Left cardiac atrium (tissue), 4 donors: ENCODE measurements around the gene SERPINA5. TPM values are rescaled to one million over a fixed set of nuclear protein-coding genes. Genes with fewer than 3 reads are reported as not detected.
"Not testable (repeated sequence)": the region's sequence is repeated elsewhere in the genome, so short reads cannot be mapped to it uniquely, and the experiment has no call there.

Experiments
- ATAC-seq, 2 donors: fragments of 200-7000 bp; cut with Tn5 transposase; one replicate each; pipeline ENCODE4 v1.9.1; 2020; ENCODE audit warnings: mild to moderate bottlenecking in 2 of 2, moderate library complexity in 2 of 2
- DNase-seq: peaks from one replicate; pipeline ENCODE4 v3.0.0-alpha.2; 2020
- intact Hi-C, 2 donors: fragments of 100-400 bp; cut with DNase I; formaldehyde crosslinking; loops; one replicate each; pipeline versions ENCODE4 v1.14.1 to v1.15.1; 2022 to 2023
- total RNA-seq, 2 donors: library from RNA; stranded (reverse); fragmentation: NEBNext Ultra II Directional; extraction: Animal tissue kit (Norgen Biotek cat#: 25700); gene quantifications; one replicate each; pipeline ENCODE4 v1.2.1, GENCODE V29; 2021
- donor health status: DM: no; HTN: yes; CAD: no.
- donor health status: DM: no; HTN: yes; CAD: no; lungs with severe emphysema.
- donor health status: DM: yes; HTN: yes; CAD: no.
- donor health status: Dilated cardiomyopathy.

The SERPINA5 gene
- total RNA-seq, 2 donors from 2014 or later, result 9.3 to 13.8 TPM

DNA sequence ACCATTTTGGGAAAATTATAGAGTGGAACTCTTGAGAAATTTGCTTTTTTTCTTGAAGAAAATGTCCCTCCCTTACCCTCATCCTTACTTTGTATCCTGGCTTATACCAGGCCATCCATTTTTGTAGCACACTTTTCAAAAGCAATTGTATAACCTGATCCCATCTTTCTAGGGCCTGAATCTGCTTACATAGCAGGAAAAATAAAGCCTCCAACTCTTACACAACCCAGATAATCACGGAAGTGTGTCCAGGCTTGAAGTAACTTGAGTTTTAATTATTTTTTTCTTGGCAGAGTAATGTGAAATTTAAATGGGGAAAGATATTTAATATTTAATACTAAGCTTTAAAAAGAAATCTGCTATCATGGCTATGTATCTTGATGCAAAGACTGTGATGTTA is 53.9 kb downstream of the SERPINA5 start:
- DNase-seq (no peak), ATAC-seq (no peak)
- intact Hi-C loops, result no loop called here

DNA sequence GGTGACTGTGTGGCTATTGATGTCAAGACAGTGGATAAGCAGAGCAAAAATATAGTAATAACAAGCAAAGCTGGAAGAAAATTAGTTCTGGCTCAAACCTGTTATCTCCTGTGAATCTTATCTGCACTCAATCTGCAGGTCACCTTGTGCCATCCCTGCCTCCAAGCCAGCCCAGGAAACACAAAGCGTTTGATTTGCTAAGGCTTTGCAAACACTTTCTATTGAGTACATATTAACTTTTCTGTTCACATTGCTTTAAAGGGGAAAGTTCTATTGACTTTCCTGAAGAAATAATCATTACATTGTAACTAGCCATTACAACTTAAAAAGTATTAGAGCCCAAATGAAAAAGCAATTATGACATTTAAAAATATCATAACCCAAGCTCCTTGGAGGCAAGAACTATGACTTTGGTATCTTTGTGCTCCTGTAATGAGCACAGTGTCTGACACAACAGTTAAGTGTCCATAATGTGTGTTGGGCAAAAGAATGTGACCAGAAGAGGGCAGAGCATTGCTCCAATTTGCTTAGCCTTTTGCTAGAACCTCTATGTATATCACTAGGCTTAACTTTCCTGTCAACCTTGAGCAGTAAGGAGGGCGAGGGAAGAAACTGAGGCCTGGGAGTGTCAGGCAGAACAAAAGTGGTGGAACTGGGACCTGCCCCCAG is 55.7 kb downstream of the SERPINA5 start:
- DNase-seq, result no peak
- ATAC-seq, result no peak
- intact Hi-C loops, result no loop called here

DNA sequence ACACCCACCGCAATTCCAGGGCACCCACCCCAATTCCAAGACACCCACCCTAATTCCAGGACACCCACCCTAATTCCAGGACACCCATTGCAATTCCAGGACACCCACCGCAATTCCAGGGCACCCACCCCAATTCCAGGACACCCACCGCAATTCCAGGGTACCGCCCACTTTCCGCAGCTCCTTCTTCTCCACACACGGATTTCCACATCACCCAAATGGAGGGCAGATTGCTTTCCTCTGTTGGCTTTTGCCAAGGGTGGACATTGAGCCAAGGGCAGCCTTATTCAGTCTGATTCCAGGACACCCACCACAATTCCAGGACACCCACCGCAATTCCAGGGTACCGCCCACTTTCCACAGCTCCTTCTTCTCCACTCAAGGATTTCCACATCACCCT is 56.6 kb downstream of the SERPINA5 start:
- ATAC-seq, DNase-seq, intact Hi-C loops: not testable (repeated sequence)

DNA sequence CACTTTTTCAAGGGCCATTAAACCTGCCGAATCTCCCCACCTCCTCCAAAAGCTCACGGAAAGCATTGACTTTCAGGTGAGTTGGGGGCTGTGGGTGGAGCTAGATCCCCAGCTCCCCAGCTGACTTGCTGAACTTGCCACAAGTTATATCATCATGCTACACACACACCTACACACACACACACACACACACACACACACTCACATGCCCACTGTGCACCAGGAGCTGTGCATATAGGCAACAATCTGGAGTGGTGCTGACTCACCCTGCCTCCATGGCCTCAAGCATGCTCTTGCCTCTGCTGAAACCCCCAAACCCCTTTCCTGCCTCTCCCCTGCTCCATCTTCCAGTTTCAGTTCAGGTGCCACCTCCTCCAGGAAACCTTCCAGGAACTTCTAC is 57.1 kb downstream of the SERPINA5 start:
- no peak for ATAC-seq
- intact Hi-C loops, result no loop called here
- DNase-seq, result no peak

DNA sequence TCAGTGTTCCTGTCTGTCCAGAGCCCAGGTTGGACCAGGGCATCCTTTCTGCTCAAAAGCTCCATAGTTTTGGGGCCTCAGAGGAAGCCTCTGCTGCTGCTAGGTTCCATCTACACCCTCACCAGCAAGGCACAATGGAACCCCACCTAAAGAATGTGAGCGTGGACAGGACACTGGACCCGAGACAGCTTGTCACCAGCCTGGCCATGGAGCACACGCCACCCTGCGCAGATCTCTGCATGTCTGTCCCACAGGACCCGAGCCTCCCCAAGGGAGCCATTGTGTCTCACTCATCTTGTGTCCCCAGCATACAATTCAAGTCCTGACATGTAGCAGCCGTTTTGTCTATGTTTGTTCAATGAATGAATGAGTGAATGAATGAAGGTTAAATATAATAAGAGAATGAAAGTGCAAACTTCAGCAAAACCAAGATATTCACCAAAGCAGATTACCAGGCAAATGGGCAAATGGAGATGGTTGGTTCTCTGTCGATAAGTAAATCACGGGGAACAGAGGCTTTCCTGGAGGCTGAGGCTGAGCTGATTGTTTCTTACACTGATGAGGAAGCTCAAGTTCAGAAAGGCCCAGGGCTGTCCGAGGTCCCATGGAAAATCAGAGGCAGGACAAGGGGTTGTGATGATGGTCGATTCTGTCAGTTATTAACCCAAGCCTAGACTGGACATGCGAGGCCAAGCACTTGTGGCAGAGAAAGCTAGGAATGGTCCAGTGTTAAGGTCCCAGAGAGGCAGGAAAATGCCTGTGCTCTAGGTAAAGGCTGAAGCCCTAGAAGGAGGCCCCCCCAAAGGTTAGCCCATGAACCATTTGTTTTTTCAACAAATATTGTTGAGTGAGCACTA is 58.0 kb downstream of the SERPINA5 start:
- intact Hi-C loops, result no loop called here
- DNase-seq (no peak), ATAC-seq (no peak)

DNA sequence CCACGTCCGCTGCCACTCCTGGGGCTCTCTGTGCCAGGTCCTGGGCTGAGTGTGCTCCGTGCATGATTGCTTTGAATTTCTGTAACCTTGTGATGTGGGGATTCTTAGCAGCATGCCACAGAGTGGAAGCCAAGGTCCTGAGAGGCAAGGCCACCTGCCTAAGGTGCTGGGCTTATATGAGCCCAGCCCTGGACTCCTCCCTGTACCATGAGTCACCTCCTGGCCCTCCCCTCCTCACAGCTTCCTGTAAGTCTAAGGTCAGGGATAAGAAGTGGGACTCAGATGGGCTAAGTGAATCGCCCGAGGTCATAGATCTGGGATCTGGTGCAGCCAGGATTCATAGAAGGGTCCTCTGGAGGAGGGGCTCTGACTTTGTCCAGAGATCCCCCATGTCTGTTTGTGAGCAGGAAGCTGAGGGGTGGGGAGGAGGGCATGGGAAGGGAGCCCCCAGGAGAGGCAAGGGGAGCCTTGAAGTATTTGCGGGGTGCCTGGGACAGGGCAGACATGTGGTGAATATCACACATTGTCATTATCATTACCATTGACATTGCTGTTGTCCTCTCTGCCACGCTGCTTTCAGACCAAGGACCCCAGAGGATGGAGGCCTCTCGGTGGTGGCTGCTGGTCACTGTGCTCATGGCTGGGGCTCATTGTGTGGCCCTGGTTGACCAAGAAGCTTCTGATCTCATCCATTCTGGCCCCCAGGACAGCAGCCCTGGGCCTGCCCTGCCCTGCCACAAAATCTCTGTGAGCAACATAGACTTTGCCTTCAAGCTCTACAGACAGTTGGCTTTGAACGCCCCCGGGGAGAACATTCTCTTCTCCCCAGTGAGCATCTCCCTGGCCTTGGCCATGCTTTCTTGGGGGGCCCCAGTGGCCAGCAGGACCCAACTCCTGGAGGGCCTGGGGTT is 59.8 kb downstream of the SERPINA5 start:
- DNase-seq (no peak), ATAC-seq (no peak)
- intact Hi-C loops, result no loop called here

DNA sequence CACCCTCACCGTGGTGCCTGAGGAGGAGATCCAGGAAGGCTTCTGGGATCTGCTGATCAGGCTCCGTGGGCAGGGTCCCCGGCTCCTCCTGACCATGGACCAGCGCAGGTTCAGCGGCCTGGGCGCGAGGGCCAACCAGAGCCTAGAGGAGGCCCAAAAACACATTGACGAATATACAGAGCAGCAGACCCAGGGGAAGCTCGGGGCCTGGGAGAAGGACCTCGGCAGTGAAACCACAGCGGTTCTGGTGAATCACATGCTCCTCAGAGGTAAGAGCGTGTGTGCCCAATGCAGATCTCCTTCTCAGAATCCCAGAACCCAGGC is 60.4 kb downstream of the SERPINA5 start:
- intact Hi-C loops, result no loop called here
- no peak for DNase-seq
- no peak for ATAC-seq

Other genes with a start within 250 kb of the SERPINA5 start
- gene SERPINA2, start 214.7 kb upstream of the SERPINA5 start, total RNA-seq, result not detected
- 10 to 100 TPM in 1 of 2 donors, 1 to 10 TPM in 1; 7.1 to 18.2 TPM for gene SERPINA1, start 192.8 kb upstream of the SERPINA5 start, total RNA-seq
- gene SERPINA11, start 128.6 kb upstream of the SERPINA5 start, total RNA-seq, result not detected
- gene SERPINA9, start 105.2 kb upstream of the SERPINA5 start, total RNA-seq, result not detected
- gene SERPINA12, start 72.0 kb upstream of the SERPINA5 start, total RNA-seq, result not detected
- gene SERPINA4, start 20.0 kb upstream of the SERPINA5 start, total RNA-seq, result not detected
- gene SERPINA3, start 31.0 kb downstream of the SERPINA5 start, total RNA-seq, result 100 to 1,000 TPM; 232 to 284 TPM
- under 1 TPM; 0.39 to 0.71 TPM for gene GSC, start 188.7 kb downstream of the SERPINA5 start, total RNA-seq